Measurements from ENCODE around the gene DDI2.
"Not testable (repeated sequence)": the region's sequence is repeated elsewhere in the genome, so short reads cannot be mapped to it uniquely, and the experiment has no call there.

Gene DDI2

DNA sequence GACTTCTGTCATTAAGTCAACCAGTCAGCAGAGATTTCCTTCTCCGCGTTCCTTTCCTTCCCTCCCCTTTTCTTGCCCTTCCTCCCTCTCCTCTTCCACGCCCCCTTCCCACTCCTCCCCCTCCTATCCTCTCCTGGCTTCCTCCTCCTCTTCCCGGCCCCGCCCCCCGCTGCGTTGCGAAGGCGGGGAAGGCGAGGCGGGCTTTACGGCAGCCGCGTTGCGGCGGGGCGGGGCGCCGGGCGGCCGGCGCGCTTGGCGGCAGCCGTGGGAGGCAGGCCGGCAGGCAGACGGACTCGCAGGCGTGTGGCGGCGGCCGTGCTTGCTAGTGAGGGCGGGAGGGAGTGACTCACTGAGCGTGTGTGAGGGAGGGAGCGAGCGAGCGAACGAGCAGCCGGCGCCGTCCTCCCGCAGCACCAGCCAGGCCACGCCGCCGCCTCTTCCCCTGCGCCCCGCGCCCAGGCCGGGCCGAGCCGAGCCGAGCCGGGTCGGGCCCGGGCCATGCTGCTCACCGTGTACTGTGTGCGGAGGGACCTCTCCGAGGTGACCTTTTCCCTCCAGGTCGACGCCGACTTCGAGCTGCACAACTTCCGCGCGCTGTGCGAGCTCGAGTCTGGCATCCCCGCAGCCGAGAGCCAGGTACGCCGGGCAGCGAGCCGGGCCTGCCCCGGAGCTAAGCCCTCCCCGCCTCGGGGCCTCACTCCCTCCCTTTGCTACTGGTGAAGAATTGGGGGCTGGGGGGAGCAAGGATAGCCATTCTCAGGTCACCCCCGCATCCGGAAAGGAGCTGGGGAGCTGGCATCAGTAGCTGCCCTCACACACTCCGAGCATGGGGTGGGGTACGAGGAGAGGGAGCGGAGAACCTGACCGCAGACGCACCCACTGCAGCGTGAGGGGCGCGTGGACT, at the start of gene DDI2:
TSS of gene DDI2 (plus strand) at position 286 of the 904 bp plus-strand sequence. CDS start at position 499, 213 bp downstream.
- peak; percentile 93 to 94 for DNase-seq

DNA sequence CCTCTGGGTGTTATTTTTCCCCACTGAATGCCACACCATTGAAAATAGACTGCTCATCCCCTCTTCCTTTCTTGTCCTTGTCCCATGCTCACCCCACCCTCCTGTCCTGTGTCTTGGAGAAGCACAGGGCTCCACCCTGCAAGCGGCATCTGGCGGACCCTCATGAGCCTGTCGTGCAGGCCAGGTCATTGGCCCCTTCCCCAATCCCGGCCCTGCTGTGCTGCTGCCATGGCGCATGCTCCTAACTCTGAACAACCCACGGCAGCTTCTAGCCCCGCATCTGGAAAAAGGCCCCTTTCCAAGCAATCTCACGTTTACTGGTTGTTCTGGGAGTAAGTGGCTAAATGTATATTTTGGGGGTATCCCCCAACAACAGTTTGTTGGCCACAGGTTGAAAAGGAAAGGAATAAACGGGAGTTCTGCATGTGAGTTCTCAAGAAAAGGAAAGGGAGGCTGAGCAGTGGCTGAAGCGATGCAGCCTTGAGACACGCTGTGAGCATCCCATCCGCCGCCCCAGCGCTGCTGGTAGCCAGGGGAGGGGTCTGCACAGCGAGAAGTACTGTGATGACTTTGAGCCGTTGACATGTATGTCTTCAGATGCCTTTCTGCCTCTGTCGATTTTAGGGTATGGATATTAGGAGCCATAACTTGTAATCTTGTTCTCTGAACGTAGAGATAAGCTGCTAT, 48.7 kb upstream of the DDI2 start:
- no peak for DNase-seq

GRCh38 chr1:15570861-15571260, 46.4 kb upstream of the DDI2 start:
- DNase-seq, result no peak

- DNase-seq, result no peak
These were observed 46.0 kb upstream of the DDI2 start for GRCh38 chr1:15571266-15571665.

DNA sequence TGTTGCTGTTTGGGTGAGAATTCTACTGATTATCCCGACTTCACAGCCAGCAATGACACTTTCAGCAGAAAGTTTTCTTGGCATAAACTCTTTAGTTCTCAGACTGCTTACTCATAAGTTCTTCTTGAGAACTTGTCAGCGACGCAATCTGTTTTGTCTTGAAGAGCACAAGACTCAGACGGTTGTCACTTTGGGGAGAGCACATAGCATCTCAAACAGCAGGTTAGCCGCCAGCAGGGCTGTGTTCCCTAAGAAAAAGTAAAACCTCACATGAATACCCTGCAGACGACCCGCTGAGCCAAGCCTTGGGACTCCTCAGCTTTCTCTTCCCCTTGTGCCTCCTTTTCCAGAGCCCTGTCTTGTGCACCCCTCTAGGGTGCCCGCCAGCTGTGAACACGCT, 43.8 kb upstream of the DDI2 start:
- DNase-seq, result no peak

- DNase-seq, result no peak
These were observed 42.5 kb upstream of the DDI2 start for GRCh38 chr1:15574741-15575140.

DNA sequence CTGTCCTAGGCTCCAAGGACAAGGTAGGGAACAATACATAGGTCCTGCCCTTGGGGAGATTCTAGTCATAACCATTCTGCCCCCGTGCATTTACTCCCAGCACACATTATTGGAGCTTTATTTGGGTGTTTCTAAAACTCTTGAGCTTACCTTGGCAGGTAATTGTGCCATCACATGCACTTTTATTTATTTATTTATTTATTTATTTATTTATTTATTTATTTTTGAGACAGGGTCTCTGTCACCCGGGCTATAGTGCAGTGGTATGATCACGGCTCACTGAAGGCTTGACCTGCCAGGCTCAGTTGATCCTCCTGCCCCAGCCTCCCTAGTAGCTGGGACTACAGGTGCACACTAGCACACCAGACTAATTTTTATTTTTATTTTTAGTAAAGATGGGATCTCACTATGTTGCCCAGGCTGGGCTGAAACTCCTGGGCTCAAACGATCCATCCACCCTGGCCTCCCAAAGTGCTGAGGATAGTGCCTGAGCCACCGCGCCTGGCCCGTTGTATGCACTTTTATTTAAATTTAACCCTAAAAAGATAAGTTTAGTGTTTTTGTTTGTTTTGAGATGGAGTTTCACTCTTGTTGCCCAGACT, 41.6 kb upstream of the DDI2 start:
- DNase-seq, result no peak

- no peak for DNase-seq
These were observed 39.6 kb upstream of the DDI2 start for GRCh38 chr1:15577691-15578090.

DNA sequence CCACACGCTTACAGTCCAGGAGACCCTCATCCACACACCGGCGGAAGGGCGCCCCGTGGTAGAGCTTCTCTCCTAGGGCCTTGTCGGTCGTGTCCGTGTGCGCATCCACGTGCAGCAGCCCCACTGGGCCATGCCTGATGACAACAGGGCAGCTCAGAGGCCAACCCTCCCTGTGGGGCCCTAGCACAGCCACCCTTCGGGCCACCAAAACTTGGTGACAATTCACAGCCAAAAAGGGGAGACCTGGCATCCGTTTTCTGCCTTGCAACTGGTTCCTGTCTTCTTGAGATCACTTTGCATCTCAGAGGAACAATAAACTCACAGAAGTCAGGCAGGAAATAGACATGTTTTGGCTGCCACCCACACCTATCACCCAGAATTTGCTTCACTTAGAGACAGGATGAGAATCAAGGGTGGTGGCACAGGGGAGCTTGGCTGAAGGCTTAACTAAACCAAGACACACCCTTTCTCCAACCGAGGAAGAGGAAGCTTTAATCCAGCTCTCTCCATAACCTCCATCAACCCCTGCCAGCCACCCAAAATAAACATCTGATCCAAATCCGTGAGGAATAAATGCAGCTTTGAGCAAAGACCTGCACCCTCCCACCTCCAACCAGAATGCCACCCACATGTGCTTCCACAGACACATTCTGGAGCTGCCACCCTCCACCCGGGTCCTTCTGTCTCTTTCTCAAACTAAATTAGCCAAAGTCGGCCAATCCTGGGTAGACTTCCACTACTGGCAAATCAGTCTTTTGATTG, 38.2 kb upstream of the DDI2 start:
- peak; percentile 21 to 27 for DNase-seq

- no peak for DNase-seq
These were observed 37.6 kb upstream of the DDI2 start for GRCh38 chr1:15579683-15580047.

DNA sequence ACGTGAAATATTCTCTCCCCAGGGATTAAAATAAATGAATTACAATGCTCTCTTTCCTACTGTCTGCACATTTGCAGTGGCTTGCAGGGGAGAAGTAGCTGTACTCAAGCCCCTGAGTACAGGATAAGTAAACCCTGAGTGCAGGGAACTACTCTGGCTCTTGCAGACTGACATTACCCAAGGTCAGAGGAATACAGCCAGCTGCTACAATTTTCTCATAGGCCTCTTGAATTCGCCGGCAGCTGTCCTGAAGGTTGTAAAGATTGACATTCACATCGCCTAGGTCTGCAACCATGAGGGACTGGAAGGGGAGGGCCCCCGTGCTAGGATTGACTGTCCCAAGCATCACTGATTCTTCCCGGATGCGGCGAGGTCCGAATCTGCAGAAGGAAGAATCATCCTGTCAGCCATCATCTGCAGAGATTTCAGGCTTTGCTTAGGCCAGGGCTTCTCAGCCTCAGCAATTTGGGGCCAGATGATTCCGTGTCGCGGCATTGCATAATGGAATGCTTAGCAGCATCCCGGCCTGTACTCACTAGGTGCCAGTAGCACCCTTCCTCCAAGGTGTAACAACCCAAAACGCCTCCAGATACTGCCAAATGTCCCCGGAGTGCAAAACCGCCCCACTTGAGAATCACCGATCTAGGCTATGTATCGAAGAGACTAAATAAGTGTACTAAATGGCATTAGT, 34.1 kb upstream of the DDI2 start:
- no peak for DNase-seq

- DNase-seq, result peak; percentile 71 to 74
These were observed 32.5 kb upstream of the DDI2 start, which contains the start of gene AGMAT for GRCh38 chr1:15584489-15585363. Gene AGMAT, minus strand, starts transcription at chr1:15585051. Its CDS starts 84 bp downstream, at chr1:15584967.

DNA sequence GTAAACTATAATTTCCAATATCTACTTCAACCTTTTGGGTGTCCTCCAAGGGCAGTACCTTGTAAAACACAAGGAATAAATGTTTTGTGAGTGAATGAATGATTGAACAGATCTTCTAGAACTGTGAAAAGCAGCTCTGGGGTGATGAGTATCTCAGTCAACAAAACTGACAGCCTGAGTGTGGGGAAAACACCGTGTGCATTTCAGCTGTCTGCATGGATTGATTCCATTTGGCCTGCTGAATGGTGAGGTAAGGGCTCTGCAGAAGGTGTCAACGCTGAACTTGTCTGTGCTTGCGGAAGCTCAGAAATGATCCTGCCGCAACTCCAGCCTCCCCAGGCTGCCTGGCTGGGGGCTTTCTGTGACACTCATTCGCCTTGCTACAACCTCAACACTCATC, 25.0 kb upstream of the DDI2 start:
- DNase-seq, result no peak

GRCh38 chr1:15595809-15596617, 21.2 kb upstream of the DDI2 start:
- no peak for DNase-seq

GRCh38 chr1:15598436-15598835, 18.8 kb upstream of the DDI2 start:
- DNase-seq, result no peak

- peak; percentile 92 to 93 for DNase-seq
These were observed 13.9 kb upstream of the DDI2 start for GRCh38 chr1:15603050-15603965.

DNA sequence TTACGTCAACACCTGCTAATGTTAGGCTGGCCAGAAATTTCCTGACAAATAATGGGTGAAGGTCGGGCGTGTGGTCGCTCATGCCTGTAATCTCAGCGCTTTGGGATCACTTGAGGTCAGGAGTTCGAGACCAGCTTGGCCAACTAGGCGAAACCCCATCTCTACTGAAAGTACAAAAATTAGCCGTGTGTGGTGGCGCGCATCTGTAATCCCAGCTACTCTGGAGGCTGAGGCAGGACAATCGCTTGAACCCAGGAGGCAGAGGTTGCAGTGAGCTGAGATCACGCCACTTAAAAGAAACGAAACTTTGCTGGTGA, 13.3 kb upstream of the DDI2 start:
- DNase-seq, result not testable (repeated sequence)

GRCh38 chr1:15604400-15604799, 12.9 kb upstream of the DDI2 start:
- DNase-seq, result not testable (repeated sequence)
